Liver (tissue), 3 donors: ENCODE results near the gene KRTAP4-9.
"Not testable (repeated sequence)": the region's sequence is repeated elsewhere in the genome, so short reads cannot be mapped to it uniquely, and the experiment has no call there.

Experiments
- TAF1 ChIP-seq: conservative IDR thresholded peaks from 2 replicates; pipeline ENCODE4 v1.6.1; 2016; ENCODE audit warnings: antibody characterized with exemption, mild to moderate bottlenecking
- TF ChIP-seq, protein P1 (sequence below): fragments of 150-350 bp; IDR thresholded peaks from 2 replicates; pipeline ENCODE4 v1.5.1; 2017; ENCODE audit warnings: improper control_type of control experiment, low read depth, low read length; ENCODE audit not compliant: missing input control
- TF ChIP-seq, protein P2 (sequence below): IDR thresholded peaks from 2 replicates; pipeline ENCODE4 v1.6.1; 2016; ENCODE audit warnings: antibody characterized with exemption, mild to moderate bottlenecking
- donor health status: healthy.
- donor health status: healthy.

DNA sequence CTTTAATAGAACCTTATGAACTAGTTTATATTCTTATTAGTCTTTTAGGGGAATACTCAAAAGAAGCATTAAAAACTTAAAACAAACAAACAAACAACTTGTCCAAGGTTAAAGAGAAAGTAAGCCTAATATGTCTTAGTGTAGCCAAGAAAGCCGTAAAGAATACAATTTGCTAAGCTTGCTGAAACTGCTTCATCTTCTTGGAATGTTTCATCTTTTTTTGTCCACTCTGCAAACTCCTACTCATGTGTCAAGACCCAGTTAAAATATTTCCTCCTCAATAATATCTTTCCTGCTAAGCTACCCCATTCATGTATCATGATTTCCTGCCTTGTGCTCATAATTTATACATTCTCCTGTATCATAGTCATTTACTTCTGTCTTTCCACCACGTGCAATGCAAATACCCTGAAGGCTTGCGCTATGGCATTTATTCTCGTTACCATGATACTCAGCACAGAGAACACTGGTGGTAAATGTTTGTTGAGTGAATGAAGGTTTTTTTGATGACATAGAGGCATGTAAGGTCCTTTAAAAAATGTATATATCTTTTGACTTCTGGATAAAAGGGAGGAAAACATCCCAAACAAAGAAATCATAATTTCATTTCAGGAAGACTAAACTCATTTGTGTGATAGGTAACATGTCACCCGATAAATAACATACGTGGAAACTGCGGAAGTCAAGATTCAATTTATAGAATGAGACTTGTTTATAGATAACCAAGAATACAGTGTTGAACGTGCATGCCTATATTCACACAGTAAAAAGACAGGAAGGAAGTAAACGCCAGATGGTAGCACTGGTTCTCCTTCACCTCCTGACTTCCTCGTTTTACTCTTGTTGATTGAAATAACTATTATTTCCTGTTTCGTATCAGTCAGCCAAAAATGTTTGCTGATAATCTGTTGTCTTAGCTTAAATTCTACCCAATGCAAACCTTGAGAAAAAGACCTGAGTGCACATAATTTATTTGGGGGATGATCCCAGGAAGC, 14.8 kb downstream of the KRTAP4-9 start:
- TF ChIP-seq, protein P1, sequence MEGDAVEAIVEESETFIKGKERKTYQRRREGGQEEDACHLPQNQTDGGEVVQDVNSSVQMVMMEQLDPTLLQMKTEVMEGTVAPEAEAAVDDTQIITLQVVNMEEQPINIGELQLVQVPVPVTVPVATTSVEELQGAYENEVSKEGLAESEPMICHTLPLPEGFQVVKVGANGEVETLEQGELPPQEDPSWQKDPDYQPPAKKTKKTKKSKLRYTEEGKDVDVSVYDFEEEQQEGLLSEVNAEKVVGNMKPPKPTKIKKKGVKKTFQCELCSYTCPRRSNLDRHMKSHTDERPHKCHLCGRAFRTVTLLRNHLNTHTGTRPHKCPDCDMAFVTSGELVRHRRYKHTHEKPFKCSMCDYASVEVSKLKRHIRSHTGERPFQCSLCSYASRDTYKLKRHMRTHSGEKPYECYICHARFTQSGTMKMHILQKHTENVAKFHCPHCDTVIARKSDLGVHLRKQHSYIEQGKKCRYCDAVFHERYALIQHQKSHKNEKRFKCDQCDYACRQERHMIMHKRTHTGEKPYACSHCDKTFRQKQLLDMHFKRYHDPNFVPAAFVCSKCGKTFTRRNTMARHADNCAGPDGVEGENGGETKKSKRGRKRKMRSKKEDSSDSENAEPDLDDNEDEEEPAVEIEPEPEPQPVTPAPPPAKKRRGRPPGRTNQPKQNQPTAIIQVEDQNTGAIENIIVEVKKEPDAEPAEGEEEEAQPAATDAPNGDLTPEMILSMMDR: not testable (repeated sequence)
- TF ChIP-seq, protein P2, sequence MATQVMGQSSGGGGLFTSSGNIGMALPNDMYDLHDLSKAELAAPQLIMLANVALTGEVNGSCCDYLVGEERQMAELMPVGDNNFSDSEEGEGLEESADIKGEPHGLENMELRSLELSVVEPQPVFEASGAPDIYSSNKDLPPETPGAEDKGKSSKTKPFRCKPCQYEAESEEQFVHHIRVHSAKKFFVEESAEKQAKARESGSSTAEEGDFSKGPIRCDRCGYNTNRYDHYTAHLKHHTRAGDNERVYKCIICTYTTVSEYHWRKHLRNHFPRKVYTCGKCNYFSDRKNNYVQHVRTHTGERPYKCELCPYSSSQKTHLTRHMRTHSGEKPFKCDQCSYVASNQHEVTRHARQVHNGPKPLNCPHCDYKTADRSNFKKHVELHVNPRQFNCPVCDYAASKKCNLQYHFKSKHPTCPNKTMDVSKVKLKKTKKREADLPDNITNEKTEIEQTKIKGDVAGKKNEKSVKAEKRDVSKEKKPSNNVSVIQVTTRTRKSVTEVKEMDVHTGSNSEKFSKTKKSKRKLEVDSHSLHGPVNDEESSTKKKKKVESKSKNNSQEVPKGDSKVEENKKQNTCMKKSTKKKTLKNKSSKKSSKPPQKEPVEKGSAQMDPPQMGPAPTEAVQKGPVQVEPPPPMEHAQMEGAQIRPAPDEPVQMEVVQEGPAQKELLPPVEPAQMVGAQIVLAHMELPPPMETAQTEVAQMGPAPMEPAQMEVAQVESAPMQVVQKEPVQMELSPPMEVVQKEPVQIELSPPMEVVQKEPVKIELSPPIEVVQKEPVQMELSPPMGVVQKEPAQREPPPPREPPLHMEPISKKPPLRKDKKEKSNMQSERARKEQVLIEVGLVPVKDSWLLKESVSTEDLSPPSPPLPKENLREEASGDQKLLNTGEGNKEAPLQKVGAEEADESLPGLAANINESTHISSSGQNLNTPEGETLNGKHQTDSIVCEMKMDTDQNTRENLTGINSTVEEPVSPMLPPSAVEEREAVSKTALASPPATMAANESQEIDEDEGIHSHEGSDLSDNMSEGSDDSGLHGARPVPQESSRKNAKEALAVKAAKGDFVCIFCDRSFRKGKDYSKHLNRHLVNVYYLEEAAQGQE: not testable (repeated sequence)
- TF ChIP-seq TAF1: not testable (repeated sequence)
